Activated naive CD8-positive, alpha-beta T cell treated with anti-CD3 and anti-CD28 coated beads, Interleukin-2, amount 50 U/mL, for 16 hours (primary cell): ENCODE measurements around the gene SLC14A1.

Source experiments
- DNase-seq: peaks from one replicate; pipeline ENCODE4 v3.0.0-alpha.2; 2020; ENCODE audit warnings: low read depth, low spot score

SLC14A1 gene

DNA sequence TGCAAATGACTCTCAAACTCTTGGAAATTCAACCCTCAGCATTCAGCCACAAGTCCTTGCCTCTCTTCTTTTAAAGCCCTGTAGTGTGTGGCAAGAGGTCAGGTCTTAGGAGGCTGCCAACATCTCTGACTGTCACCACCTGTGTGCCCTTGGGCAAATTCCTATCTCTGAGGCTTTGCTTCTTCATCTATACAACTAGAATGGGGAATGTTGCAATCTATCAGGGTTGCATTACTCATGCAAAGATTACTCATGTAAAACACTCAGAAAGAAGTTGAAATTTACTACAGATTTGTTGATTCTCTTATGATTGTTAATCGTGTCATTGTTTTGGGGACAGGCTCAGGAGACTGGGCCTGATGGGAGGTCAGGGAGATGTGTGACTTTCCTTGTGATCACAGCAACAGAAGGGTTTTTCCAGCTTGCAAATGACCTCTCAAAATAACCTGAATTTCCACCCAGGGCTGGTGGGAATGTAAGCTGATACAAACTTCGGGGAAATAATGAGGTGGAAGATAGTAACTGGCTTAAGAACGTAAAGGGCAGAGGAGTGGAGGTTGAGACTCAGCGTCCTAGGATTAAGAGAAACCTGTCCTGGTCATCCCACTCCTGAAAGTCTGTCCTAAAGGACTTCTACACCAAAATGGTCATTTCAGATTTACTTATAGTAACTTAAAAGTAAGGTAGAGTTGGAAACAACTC, 69.4 kb downstream of the SLC14A1 start:
- DNase-seq, result no peak

GRCh38 chr18:45801416-45802004, 77.5 kb downstream of the SLC14A1 start:
- no peak for DNase-seq
